Measurements from ENCODE around the gene TRPM2. TPM values are rescaled to one million over a fixed set of nuclear protein-coding genes. Genes with fewer than 3 reads are reported as not detected.

TRPM2 gene
- total RNA-seq, 4 donors from 2014 or later: 1.1 to 27.2 (median 3.3) TPM

GRCh38 chr21:44350773-44351481 lies 2.5 kb upstream of the TRPM2 start:
- no peak for TF ChIP-seq POLR2A (IDR thresholded peaks at IDR 0.05)
- TF ChIP-seq CTCF (IDR thresholded peaks at IDR 0.05): no peak
- H3K9me3 ChIP-seq: no peaks in the 10 kb centered on the region
- H3K27me3 ChIP-seq: peaks cover 0 to 16% of the 10 kb centered on the region in 2 donors
- H3K4me1 ChIP-seq: peaks cover 0 to 9% (median 2%) of the 10 kb centered on the region in 4 donors
- DNase-seq: no peak
- no peak overlapping the region for H3K27ac ChIP-seq
- H3K4me3 ChIP-seq: no peak overlapping the region
- no peaks in the 10 kb centered on the region for H3K36me3 ChIP-seq

- TF ChIP-seq POLR2A (IDR thresholded peaks at IDR 0.05) (no peak), CTCF (IDR thresholded peaks at IDR 0.05) (no peak)
- Histone ChIP-seq H3K27me3 (peaks cover 0 to 16% of the 10 kb centered on the region in 2 donors), H3K4me3 (no peak overlapping the region), H3K27ac (no peak overlapping the region), H3K36me3 (no peaks in the 10 kb centered on the region), H3K9me3 (no peaks in the 10 kb centered on the region), H3K4me1 (peaks cover 0 to 9% (median 2%) of the 10 kb centered on the region in 4 donors)
- no peak for DNase-seq
Observed at GRCh38 chr21:44351535-44352252, 1.7 kb upstream of the TRPM2 start.

- Histone ChIP-seq H3K9me3 (no peaks in the 10 kb centered on the region), H3K4me3 (no peak overlapping the region), H3K4me1 (peaks cover 0 to 9% (median 2%) of the 10 kb centered on the region in 4 donors), H3K27ac (peak overlapping the region in 3 of 4 donors; percentile 12 to 77 (median 39)), H3K27me3 (peaks cover 0 to 16% of the 10 kb centered on the region in 2 donors), H3K36me3 (no peaks in the 10 kb centered on the region)
- TF ChIP-seq POLR2A (IDR thresholded peaks at IDR 0.05): no peak
- TF ChIP-seq CTCF (IDR thresholded peaks at IDR 0.05): no peak
- DNase-seq: no peak
Observed at GRCh38 chr21:44352253-44352860, 1.1 kb upstream of the TRPM2 start.

GRCh38 chr21:44354001-44354405 lies 582 bp downstream of the TRPM2 start:
- TF ChIP-seq CTCF (IDR thresholded peaks at IDR 0.05): no peak
- no peak for TF ChIP-seq POLR2A (IDR thresholded peaks at IDR 0.05)
- no peak for DNase-seq
- peak overlapping the region; percentile 27 to 37 (median 32) for H3K4me3 ChIP-seq
- H3K9me3 ChIP-seq: no peaks in the 10 kb centered on the region
- H3K36me3 ChIP-seq: no peaks in the 10 kb centered on the region
- H3K4me1 ChIP-seq: peaks cover 0 to 9% (median 2%) of the 10 kb centered on the region in 4 donors
- peak overlapping the region; percentile 45 to 77 (median 60) for H3K27ac ChIP-seq
- H3K27me3 ChIP-seq: peaks cover 0 to 15% of the 10 kb centered on the region in 2 donors

- TF ChIP-seq CTCF (IDR thresholded peaks at IDR 0.05) (no peak), POLR2A (IDR thresholded peaks at IDR 0.05) (no peak)
- H3K4me3 ChIP-seq: peak overlapping the region in 2 of 4 donors; percentile 1 to 37
- H3K9me3 ChIP-seq: no peaks in the 10 kb centered on the region
- peak in 1 of 3 donors; percentile 62 for DNase-seq
- no peaks in the 10 kb centered on the region for H3K36me3 ChIP-seq
- peaks cover 0 to 5% of the 10 kb centered on the region in 2 donors for H3K27me3 ChIP-seq
- H3K4me1 ChIP-seq: peaks cover 0 to 9% (median 2%) of the 10 kb centered on the region in 4 donors
- peak overlapping the region in 1 of 4 donors; percentile 77 for H3K27ac ChIP-seq
Observed at GRCh38 chr21:44354775-44355771, 1.7 kb downstream of the TRPM2 start.

Data from Peyer's patch (tissue), 4 donors.